ENCODE data around the gene RFX7.

GRCh38 chr15:56222302-56222701 lies 21.4 kb downstream of the RFX7 start:
- TF ChIP-seq POLR2AphosphoS5 (IDR thresholded peaks at IDR 0.05) = no peak
- no peak for TF ChIP-seq POLR2A (IDR thresholded peaks at IDR 0.05)
- TF ChIP-seq, protein P1, sequence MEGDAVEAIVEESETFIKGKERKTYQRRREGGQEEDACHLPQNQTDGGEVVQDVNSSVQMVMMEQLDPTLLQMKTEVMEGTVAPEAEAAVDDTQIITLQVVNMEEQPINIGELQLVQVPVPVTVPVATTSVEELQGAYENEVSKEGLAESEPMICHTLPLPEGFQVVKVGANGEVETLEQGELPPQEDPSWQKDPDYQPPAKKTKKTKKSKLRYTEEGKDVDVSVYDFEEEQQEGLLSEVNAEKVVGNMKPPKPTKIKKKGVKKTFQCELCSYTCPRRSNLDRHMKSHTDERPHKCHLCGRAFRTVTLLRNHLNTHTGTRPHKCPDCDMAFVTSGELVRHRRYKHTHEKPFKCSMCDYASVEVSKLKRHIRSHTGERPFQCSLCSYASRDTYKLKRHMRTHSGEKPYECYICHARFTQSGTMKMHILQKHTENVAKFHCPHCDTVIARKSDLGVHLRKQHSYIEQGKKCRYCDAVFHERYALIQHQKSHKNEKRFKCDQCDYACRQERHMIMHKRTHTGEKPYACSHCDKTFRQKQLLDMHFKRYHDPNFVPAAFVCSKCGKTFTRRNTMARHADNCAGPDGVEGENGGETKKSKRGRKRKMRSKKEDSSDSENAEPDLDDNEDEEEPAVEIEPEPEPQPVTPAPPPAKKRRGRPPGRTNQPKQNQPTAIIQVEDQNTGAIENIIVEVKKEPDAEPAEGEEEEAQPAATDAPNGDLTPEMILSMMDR (IDR thresholded peaks at IDR 0.05 in 8 of 11, conservative IDR thresholded peaks at IDR 0.05 in 3 of 11) = no peak

All from spleen (tissue), 7 donors.